ENCODE measurements around the gene ADAMTS6.

DNA sequence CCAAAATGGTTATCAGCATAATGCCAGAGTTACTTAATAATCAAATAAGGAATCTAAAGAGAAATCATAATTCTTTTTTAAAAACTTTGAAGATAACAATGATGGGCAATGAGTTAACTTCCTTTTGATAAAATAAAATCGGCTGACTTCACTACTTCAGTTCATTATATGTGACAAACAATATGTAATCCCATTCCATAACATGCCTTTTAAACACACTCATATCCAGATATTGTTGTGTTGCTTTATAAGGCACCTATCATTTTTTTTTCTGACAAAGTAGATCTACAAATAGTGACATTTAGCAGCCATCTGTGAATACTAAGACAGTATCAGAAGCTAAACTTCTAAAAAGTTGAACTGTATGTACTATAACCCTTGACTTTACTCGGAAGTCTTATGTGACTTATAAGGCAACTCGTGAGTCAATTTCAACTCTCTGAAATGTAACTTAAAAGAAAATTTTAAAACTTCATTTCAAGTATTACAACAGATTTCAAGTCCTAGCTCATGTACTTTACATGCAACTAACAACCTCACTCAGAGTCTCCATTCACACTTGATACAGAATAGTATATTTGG, 7.5 kb downstream of the ADAMTS6 start:
- TF ChIP-seq, protein P1, sequence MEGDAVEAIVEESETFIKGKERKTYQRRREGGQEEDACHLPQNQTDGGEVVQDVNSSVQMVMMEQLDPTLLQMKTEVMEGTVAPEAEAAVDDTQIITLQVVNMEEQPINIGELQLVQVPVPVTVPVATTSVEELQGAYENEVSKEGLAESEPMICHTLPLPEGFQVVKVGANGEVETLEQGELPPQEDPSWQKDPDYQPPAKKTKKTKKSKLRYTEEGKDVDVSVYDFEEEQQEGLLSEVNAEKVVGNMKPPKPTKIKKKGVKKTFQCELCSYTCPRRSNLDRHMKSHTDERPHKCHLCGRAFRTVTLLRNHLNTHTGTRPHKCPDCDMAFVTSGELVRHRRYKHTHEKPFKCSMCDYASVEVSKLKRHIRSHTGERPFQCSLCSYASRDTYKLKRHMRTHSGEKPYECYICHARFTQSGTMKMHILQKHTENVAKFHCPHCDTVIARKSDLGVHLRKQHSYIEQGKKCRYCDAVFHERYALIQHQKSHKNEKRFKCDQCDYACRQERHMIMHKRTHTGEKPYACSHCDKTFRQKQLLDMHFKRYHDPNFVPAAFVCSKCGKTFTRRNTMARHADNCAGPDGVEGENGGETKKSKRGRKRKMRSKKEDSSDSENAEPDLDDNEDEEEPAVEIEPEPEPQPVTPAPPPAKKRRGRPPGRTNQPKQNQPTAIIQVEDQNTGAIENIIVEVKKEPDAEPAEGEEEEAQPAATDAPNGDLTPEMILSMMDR (IDR thresholded peaks at IDR 0.05; ENCODE audit: low read depth, low read length, poor library complexity, severe bottlenecking): no peak
- no peak for TF ChIP-seq EZH2phosphoT487 (IDR thresholded peaks at IDR 0.05; ENCODE audit: borderline replicate concordance, low read length)
